Gastrocnemius medialis (tissue), 4 donors: ENCODE measurements around the gene SHQ1. TPM values are rescaled to one million over a fixed set of nuclear protein-coding genes. Genes with fewer than 3 reads are reported as not detected.

Source experiments
- ATAC-seq, 2 donors: fragments of 150-250 bp; one replicate each; pipeline ENCODE4 v1.9.1; 2016
- DNase-seq, 2 donors: peaks; one replicate each; pipeline ENCODE4 v3.0.0-alpha.2; 2019
- H3K27ac ChIP-seq, 4 donors: fragments of 200-600 bp; sonication (generic); 1 replicate in 1 of 4; 2 replicates in 3 of 4; pipeline ENCODE4 v1.5.1; 2016 to 2018; ENCODE audit warnings: mild to moderate bottlenecking in 2 of 4, moderate library complexity in 1 of 4
- H3K27me3 ChIP-seq, 3 donors: fragments of 200-600 bp; sonication (generic) in 2 of 3; 1 replicate in 1 of 3; 2 replicates in 2 of 3; pipeline versions ENCODE4 v1.5.1 to v1.6.0; 2016 to 2019; ENCODE audit warnings: mild to moderate bottlenecking in 1 of 3, moderate library complexity in 1 of 3
- H3K36me3 ChIP-seq, 2 donors: fragments of 200-600 bp; sonication (generic) in 1 of 2; one replicate each; pipeline ENCODE4 v1.5.1; 2017 to 2018
- H3K4me1 ChIP-seq, 2 donors: fragments of 200-600 bp; sonication (generic) in 1 of 2; one replicate each; pipeline ENCODE4 v1.5.1; 2016 to 2017; ENCODE audit warnings: mild to moderate bottlenecking in 2 of 2
- H3K4me3 ChIP-seq, 4 donors: fragments of 200-600 bp; sonication (generic) in 3 of 4; 1 replicate in 1 of 4; 2 replicates in 3 of 4; pipeline ENCODE4 v1.5.1; 2016 to 2019; ENCODE audit warnings: mild to moderate bottlenecking in 2 of 4
- H3K9me3 ChIP-seq, 3 donors: fragments of 200-600 bp; sonication (generic) in 2 of 3; 1 replicate in 1 of 3; 2 replicates in 2 of 3; pipeline ENCODE4 v1.5.1; 2016 to 2019
- POLR2A ChIP-seq, 2 donors: fragments of 450-650 bp; IDR thresholded peaks; one replicate each; pipeline ENCODE4 v1.6.1; 2017; ENCODE audit warnings: antibody characterized with exemption in 2 of 2, mild to moderate bottlenecking in 2 of 2, moderate library complexity in 2 of 2
- in situ Hi-C, 4 donors: fragments of 200-750 bp; cut with MboI; loops; one replicate each; pipeline versions ENCODE4 v1.15.0 to v1.8.0; 2017; ENCODE audit warnings: low sequenced_read_pairs in 4 of 4
- intact Hi-C: fragments of 100-400 bp; cut with DNase I; formaldehyde crosslinking; loops from one replicate; pipeline ENCODE4 v1.15.1; 2023; ENCODE audit warnings: low total_unique reads
- total RNA-seq, 4 donors: library from RNA; depleted of rRNA; stranded (reverse); fragments of >200 nt; gene quantifications; one replicate each; pipeline versions ENCODE4 v1.1.0 to v1.2.3, GENCODE V29; 2016
- TF ChIP-seq, protein P1 (sequence below), 5 experiments: fragments of 450-650 bp in 3 of 5; fragments of 200-600 bp in 2 of 5; sonication (generic) in 2 of 5; IDR thresholded peaks in 4 of 5; conservative IDR thresholded peaks in 1 of 5; 1 replicate in 4 of 5; 2 replicates in 1 of 5; pipeline ENCODE4 v1.5.1; 2016 to 2019; ENCODE audit warnings: antibody characterized with exemption in 5 of 5, mild to moderate bottlenecking in 3 of 5, moderate library complexity in 3 of 5

Gene SHQ1
- total RNA-seq, 4 donors from 2014 or later = 9.2 to 15.0 (median 12.6) TPM

DNA sequence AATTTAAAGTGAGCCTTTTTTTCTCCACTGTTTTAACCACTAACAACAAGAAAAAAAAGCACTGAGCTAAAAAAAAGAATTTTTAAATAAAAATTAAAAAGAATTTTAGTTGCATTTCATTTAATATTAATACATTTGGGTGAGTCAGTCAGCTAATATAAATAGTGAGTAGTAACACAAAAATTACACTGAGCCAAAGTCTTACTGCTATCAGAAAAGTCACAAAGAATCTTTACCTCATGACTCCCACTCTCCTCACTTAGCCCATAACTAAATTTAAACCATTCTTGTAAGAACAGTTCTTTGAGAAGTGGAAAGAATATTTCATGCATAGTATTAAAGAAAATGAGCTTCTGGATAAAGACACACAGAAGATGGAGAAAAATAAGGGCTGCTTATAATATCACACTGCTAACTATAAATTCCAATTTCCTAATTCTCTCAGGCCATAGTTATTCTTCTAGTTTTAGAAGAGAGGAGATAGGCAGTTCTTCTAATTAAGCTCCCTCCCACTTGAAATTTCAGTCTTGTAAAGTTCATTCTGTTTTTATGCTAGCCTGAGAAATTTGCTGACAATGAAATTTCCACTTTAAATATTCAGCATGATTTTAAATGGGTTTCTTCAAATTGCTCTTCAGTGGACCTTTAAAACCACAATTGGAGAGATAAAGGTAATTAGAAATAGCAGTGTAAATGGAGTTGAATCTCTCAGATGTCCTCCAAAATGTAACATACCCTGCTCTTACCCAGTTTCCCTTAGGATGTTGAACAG lies 17.6 kb downstream of the SHQ1 start:
- intact Hi-C loops = no loop called here
- in situ Hi-C loops = loop anchor here in 2 of 4 donors (25.0 kb wide), 1 partner anchor 232 kb away; the partner anchor contains the start of gene EBLN2 (in 2 of the 2)

DNA sequence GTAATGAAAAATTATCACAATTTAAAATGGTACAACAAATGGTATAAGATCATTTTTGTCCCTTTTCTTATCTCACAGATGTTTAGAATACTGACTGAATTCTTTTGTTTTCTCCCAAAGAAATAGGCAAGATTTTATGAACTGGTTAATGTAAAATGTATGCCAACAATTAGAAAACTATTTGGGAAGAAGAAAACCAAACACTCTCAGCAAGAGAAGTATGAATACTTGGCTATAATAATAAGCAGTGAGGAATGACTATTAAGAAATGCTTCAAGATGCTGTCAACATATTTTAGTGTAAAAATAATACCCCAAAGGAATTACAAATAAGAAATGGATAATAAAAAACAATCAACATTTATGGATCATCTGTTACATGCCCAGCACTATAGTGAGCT lies 18.5 kb downstream of the SHQ1 start:
- no peaks in the 10 kb centered on the region for H3K27me3 ChIP-seq
- DNase-seq = no peak
- TF ChIP-seq POLR2A (IDR thresholded peaks at IDR 0.05) = no peak
- TF ChIP-seq, protein P1, sequence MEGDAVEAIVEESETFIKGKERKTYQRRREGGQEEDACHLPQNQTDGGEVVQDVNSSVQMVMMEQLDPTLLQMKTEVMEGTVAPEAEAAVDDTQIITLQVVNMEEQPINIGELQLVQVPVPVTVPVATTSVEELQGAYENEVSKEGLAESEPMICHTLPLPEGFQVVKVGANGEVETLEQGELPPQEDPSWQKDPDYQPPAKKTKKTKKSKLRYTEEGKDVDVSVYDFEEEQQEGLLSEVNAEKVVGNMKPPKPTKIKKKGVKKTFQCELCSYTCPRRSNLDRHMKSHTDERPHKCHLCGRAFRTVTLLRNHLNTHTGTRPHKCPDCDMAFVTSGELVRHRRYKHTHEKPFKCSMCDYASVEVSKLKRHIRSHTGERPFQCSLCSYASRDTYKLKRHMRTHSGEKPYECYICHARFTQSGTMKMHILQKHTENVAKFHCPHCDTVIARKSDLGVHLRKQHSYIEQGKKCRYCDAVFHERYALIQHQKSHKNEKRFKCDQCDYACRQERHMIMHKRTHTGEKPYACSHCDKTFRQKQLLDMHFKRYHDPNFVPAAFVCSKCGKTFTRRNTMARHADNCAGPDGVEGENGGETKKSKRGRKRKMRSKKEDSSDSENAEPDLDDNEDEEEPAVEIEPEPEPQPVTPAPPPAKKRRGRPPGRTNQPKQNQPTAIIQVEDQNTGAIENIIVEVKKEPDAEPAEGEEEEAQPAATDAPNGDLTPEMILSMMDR (IDR thresholded peaks at IDR 0.05 in 4 of 5, conservative IDR thresholded peaks at IDR 0.05 in 1 of 5) = no peak
- H3K27ac ChIP-seq = no peak overlapping the region
- intact Hi-C loops = loop anchor here (10.0 kb wide), 3 partner anchors 385 to 705 kb away; partner anchors contain the start of gene RYBP
- in situ Hi-C loops = loop anchor here in 3 of 4 donors (10.0 to 25.0 kb wide), 7 partner anchors 233 to 1105 kb away; partner anchors contain the start of genes EBLN2 (in 2 of the 3), EIF4E3 (in 1 of the 3) and RYBP (in 1 of the 3)
- H3K4me3 ChIP-seq = no peak overlapping the region
- peaks cover 0 to 3% of the 10 kb centered on the region in 2 donors for H3K36me3 ChIP-seq
- H3K9me3 ChIP-seq = no peaks in the 10 kb centered on the region
- no peaks in the 10 kb centered on the region for H3K4me1 ChIP-seq
- no peak for ATAC-seq

More for the DNA sequence above, 17.6 kb downstream of the SHQ1 start:
- Histone ChIP-seq H3K9me3 (no peaks in the 10 kb centered on the region), H3K27ac (no peak overlapping the region), H3K27me3 (no peaks in the 10 kb centered on the region), H3K4me3 (no peak overlapping the region), H3K36me3 (peaks cover 0 to 3% of the 10 kb centered on the region in 2 donors), H3K4me1 (no peaks in the 10 kb centered on the region)
- no peak for DNase-seq
- ATAC-seq = no peak
- TF ChIP-seq POLR2A (IDR thresholded peaks at IDR 0.05) = no peak
- TF ChIP-seq, protein P1 (IDR thresholded peaks at IDR 0.05 in 4 of 5, conservative IDR thresholded peaks at IDR 0.05 in 1 of 5) = no peak

DNA sequence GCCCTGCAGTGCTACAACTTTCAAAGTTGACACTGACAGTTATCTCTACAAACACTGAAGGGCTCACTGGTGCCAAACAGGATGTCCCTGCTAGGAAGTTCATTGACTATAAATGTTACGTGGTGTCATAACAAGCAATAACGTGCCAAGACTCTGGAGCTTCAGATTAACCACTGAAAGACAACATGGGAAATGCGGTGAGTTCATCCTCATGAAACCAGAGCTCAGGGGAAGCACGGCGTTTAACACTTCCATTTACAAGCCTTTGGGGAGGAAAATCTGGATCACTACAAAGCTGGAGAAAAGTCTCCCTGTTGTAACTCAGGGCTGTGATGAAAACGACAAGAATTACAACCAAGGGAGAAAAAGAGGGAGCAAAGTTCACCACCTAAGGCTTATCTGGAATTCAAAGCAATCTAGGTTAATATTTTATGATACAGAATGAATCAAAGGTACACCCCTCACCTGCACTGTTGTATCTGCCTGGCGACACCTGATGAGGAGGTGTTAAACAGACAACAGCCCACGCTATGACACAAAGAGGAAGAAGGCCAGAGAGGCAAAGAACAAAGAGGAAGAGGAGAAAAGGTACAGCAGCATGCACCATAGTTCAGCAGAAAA lies 27.0 kb downstream of the SHQ1 start:
- DNase-seq (peak; percentile 69 to 70), ATAC-seq (peak; percentile 74 to 84)
- in situ Hi-C loops (loop anchor here (10.0 to 25.0 kb wide), 9 partner anchors 376 to 1109 kb away; partner anchors contain the start of genes EIF4E3 (in 2 of the 4) and RYBP (in 1 of the 4)), intact Hi-C loops (loop anchor here (5.0 to 10.0 kb wide), 6 partner anchors 339 to 1094 kb away; partner anchors contain the start of genes EIF4E3 and RYBP)
- Histone ChIP-seq H3K9me3 (no peaks in the 10 kb centered on the region), H3K4me1 (peaks cover 33 to 40% of the 10 kb centered on the region in 2 donors), H3K4me3 (peak overlapping the region in 3 of 4 donors; percentile 16 to 30 (median 16)), H3K27me3 (no peaks in the 10 kb centered on the region), H3K27ac (peak overlapping the region; percentile 82 to 93 (median 84)), H3K36me3 (peaks cover 0 to 8% of the 10 kb centered on the region in 2 donors)
- TF ChIP-seq POLR2A (IDR thresholded peaks at IDR 0.05) = peak in 1 of 2 donors; percentile 29
- TF ChIP-seq, protein P1 (IDR thresholded peaks at IDR 0.05 in 4 of 5, conservative IDR thresholded peaks at IDR 0.05 in 1 of 5) = no peak

DNA sequence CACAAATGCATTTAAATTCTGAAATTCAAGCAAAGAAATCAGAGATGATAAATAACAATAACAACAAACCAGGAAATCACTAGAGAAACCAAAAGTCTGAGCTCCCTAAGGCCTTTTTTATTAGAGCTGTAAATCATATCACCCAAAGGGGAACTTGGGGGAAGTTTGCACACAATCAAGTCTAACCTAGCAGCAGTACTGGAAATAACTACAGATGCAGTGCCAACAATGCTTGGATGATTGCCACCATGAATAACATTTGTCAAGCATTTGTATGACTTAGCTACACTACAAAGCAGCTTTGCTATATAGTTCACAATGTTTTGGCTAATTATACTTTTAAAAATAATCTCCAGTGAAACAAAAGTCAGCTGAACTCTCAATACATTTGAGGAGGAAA lies 27.8 kb downstream of the SHQ1 start:
- Histone ChIP-seq H3K9me3 (no peaks in the 10 kb centered on the region), H3K36me3 (peaks cover 0 to 8% of the 10 kb centered on the region in 2 donors), H3K27me3 (no peaks in the 10 kb centered on the region), H3K27ac (peak overlapping the region; percentile 82 to 93 (median 84)), H3K4me3 (no peak overlapping the region), H3K4me1 (peaks cover 33 to 40% of the 10 kb centered on the region in 2 donors)
- DNase-seq (peak in 1 of 2 donors; percentile 31), ATAC-seq (no peak)
- in situ Hi-C loops (loop anchor here (10.0 to 25.0 kb wide), 9 partner anchors 376 to 1108 kb away; partner anchors contain the start of genes EIF4E3 (in 2 of the 4) and RYBP (in 1 of the 4)), intact Hi-C loops (loop anchor here (5.0 to 10.0 kb wide), 6 partner anchors 338 to 1093 kb away; partner anchors contain the start of genes EIF4E3 and RYBP)
- TF ChIP-seq, protein P1 (IDR thresholded peaks at IDR 0.05 in 4 of 5, conservative IDR thresholded peaks at IDR 0.05 in 1 of 5) = no peak
- TF ChIP-seq POLR2A (IDR thresholded peaks at IDR 0.05) = no peak
